DOHH2 (cell line): ENCODE results near the gene KIF26B.
A peak's percentile ranks its signal among the peaks of the same experiment; 100 is the strongest.

Experiments
- H3F3A ChIP-seq: fragments of 200-600 bp; sonication (generic), shearing (Covaris generic); 2 replicates; pipeline ENCODE4 v1.6.0; 2016; ENCODE audit warnings: antibody characterized with exemption, mild to moderate bottlenecking; ENCODE audit not compliant: control insufficient read depth, insufficient read depth
- H3K27ac ChIP-seq: fragments of 200-600 bp; sonication (generic); 2 replicates; pipeline ENCODE4 v1.5.1; 2014; ENCODE audit warnings: low read depth, mild to moderate bottlenecking, low read length, moderate library complexity
- H3K27me3 ChIP-seq: fragments of 200-600 bp; sonication (generic); 2 replicates; pipeline ENCODE4 v1.6.1; 2014; ENCODE audit warnings: mild to moderate bottlenecking, low read length, mixed read lengths; ENCODE audit not compliant: control insufficient read depth
- H3K36me3 ChIP-seq: fragments of 200-600 bp; sonication (generic); 2 replicates; pipeline ENCODE4 v1.6.1; 2014; ENCODE audit warnings: mild to moderate bottlenecking, low read length, moderate library complexity, mixed read lengths; ENCODE audit not compliant: control insufficient read depth
- H3K4me1 ChIP-seq: fragments of 200-600 bp; sonication (generic); 2 replicates; pipeline ENCODE4 v1.6.1; 2014; ENCODE audit warnings: mild to moderate bottlenecking, low read length, mixed read lengths; ENCODE audit not compliant: control insufficient read depth
- H3K4me2 ChIP-seq: fragments of 200-600 bp; sonication (generic); 2 replicates; pipeline ENCODE4 v1.6.0; 2014; ENCODE audit warnings: mild to moderate bottlenecking, low read length, moderate library complexity
- H3K4me3 ChIP-seq: fragments of 200-600 bp; sonication (generic); 2 replicates; pipeline ENCODE4 v1.5.1; 2014; ENCODE audit warnings: mild to moderate bottlenecking, low read length, mixed read lengths
- H3K79me2 ChIP-seq: fragments of 200-600 bp; sonication (generic); 2 replicates; pipeline ENCODE4 v1.6.1; 2014; ENCODE audit warnings: mild to moderate bottlenecking, low read length, mixed read lengths; ENCODE audit not compliant: control insufficient read depth
- H3K9me2 ChIP-seq: fragments of 200-600 bp; sonication (generic); replicated peaks from 2 replicates; pipeline ENCODE4 v1.6.1; 2014; ENCODE audit warnings: mild to moderate bottlenecking, low read length, mixed read lengths; ENCODE audit not compliant: control insufficient read depth
- H3K9me3 ChIP-seq: fragments of 200-600 bp; sonication (generic); 2 replicates; pipeline ENCODE4 v1.6.1; 2014; ENCODE audit warnings: antibody characterized with exemption, low read length, mixed read lengths; ENCODE audit not compliant: control insufficient read depth, insufficient read depth
- H4K20me1 ChIP-seq: fragments of 200-600 bp; sonication (generic); 2 replicates; pipeline ENCODE4 v1.6.0; 2014; ENCODE audit warnings: low read depth, mild to moderate bottlenecking, antibody characterized with exemption, low read length, moderate library complexity; ENCODE audit not compliant: control insufficient read depth, insufficient read depth
- CTCF ChIP-seq: fragments of 200-600 bp; sonication (generic); IDR thresholded peaks from one replicate; pipeline ENCODE4 v1.5.1; 2014; ENCODE audit warnings: antibody characterized with exemption, mild to moderate bottlenecking, low read depth, low read length; ENCODE audit not compliant: poor library complexity, severe bottlenecking
- EZH2phosphoT487 ChIP-seq: fragments of 200-600 bp; sonication (generic); IDR thresholded peaks from 2 replicates; pipeline ENCODE4 v1.6.1; 2017; ENCODE audit warnings: borderline replicate concordance, mild to moderate bottlenecking, antibody characterized with exemption, low read length, moderate library complexity, mixed read lengths

KIF26B gene

GRCh38 chr1:245180496-245181157 is 25.8 kb downstream of the KIF26B start:
- Histone ChIP-seq H3K4me2 (peak overlapping the region; percentile 48), H3K27ac (no peak overlapping the region), H3K4me1 (peaks cover 17% of the 10 kb centered on the region), H3K27me3 (no peaks in the 10 kb centered on the region), H3K79me2 (no peaks in the 10 kb centered on the region), H3K36me3 (no peaks in the 10 kb centered on the region), H3K4me3 (0 out of 2 replicates have a peak overlapping the region, but pooled peaks have one; percentile 7), H3K9me3 (no peaks in the 10 kb centered on the region), H3K9me2 (no peaks in the 10 kb centered on the region), H3F3A (no peaks in the 10 kb centered on the region), H4K20me1 (no peaks in the 10 kb centered on the region)
- no peak for TF ChIP-seq CTCF
- no peak for TF ChIP-seq EZH2phosphoT487

DNA sequence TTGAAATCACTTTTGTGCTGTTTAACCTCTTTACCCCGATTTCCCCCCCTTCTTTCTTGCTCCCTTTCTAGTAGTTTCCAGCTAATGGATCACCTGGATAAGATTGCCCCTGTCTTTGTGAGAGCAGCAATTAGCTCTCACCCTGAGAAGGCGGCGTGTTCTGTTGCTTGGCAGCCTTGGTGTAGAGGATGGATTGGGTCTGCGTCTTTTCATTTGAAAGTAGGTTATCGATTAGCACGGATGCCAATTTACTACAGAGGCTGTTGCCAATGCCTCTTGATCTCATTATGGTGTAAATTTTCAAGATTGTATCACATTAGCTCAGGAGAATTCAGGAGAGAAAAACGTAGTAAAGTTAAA is 26.4 kb downstream of the KIF26B start:
- H3K4me3 ChIP-seq, result no peak overlapping the region
- H3K36me3 ChIP-seq, result no peaks in the 10 kb centered on the region
- no peaks in the 10 kb centered on the region for H4K20me1 ChIP-seq
- no peaks in the 10 kb centered on the region for H3K27me3 ChIP-seq
- TF ChIP-seq EZH2phosphoT487, result no peak
- no peak overlapping the region for H3K27ac ChIP-seq
- no peaks in the 10 kb centered on the region for H3K9me2 ChIP-seq
- H3K9me3 ChIP-seq, result no peaks in the 10 kb centered on the region
- peaks cover 17% of the 10 kb centered on the region for H3K4me1 ChIP-seq
- peak overlapping the region; percentile 48; the same call in 1 of the 2 replicates for H3K4me2 ChIP-seq
- H3K79me2 ChIP-seq, result no peaks in the 10 kb centered on the region
- H3F3A ChIP-seq, result no peaks in the 10 kb centered on the region

DNA sequence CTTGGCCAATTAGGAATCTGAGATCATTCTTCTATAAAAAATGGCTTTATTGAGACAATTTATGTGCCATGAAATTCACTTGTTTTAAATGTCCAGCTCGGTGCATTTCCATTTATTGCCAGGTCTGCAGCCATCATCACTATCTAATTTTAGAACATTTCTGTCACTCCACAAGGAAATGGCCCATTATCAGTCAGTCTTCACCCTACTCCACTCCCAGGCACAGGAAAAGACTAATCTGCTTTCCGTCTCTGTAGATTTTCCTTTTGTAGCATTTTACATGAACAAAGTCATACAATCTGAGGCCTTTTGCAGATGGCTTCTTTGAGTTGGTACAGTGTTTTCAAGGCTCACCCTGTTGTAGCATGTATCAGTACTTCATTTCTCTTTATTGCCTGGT is 27.2 kb downstream of the KIF26B start:
- no peak for TF ChIP-seq EZH2phosphoT487
- TF ChIP-seq CTCF, result no peak
- peaks cover 17% of the 10 kb centered on the region for H3K4me1 ChIP-seq
- H3F3A ChIP-seq, result no peaks in the 10 kb centered on the region
- H3K4me2 ChIP-seq, result no peak overlapping the region
- H3K27ac ChIP-seq, result no peak overlapping the region
- H3K36me3 ChIP-seq, result no peaks in the 10 kb centered on the region
- no peaks in the 10 kb centered on the region for H3K27me3 ChIP-seq
- no peaks in the 10 kb centered on the region for H3K9me2 ChIP-seq
- no peaks in the 10 kb centered on the region for H3K79me2 ChIP-seq
- H3K9me3 ChIP-seq, result no peaks in the 10 kb centered on the region
- no peak overlapping the region for H3K4me3 ChIP-seq
- H4K20me1 ChIP-seq, result no peaks in the 10 kb centered on the region

GRCh38 chr1:245183429-245183828 is 28.6 kb downstream of the KIF26B start:
- Histone ChIP-seq H3K27ac (no peak overlapping the region), H4K20me1 (no peaks in the 10 kb centered on the region), H3K36me3 (no peaks in the 10 kb centered on the region), H3F3A (no peaks in the 10 kb centered on the region), H3K4me1 (peaks cover 17% of the 10 kb centered on the region), H3K9me3 (no peaks in the 10 kb centered on the region), H3K9me2 (no peaks in the 10 kb centered on the region), H3K4me3 (no peak overlapping the region), H3K27me3 (no peaks in the 10 kb centered on the region), H3K79me2 (no peaks in the 10 kb centered on the region), H3K4me2 (no peak overlapping the region)
- TF ChIP-seq EZH2phosphoT487, result no peak
- TF ChIP-seq CTCF, result no peak
